Measurements from ENCODE around the gene STK32B. TPM values are rescaled to one million over a fixed set of nuclear protein-coding genes. Genes with fewer than 3 reads are reported as not detected.

Gene STK32B
- total RNA-seq, 2 donors from 2014 or later: 0.52 to 1.4 TPM

- intact Hi-C loops (cut with DNase I): no loop called here
- no peak for DNase-seq
- no peak for ATAC-seq
These were observed 338.6 kb downstream of the STK32B start for GRCh38 chr4:5389756-5390310.

DNA sequence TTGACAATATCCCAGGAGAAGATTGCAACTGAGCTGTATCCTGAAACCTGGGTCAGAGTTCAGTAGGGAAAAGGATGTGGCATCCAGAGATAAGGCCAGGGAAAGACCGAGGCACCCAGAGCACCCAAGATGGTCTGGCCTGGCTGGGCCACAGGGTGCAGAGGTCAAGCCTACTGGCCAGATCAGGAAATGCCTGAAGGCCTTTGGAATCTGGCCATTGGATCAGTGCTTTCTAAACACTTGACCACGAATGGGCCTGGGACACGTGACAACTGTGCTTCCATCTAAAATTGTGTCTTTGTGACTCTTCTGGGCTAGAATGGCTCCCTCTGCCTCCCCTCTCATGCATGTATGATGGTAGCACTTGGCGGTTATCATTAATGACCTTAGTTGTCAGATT is 340.2 kb downstream of the STK32B start:
- ATAC-seq (no peak), DNase-seq (no peak)
- intact Hi-C loops (cut with DNase I): no loop called here

- DNase-seq: no peak
- intact Hi-C loops (cut with DNase I): no loop called here
- ATAC-seq: no peak
These were observed 342.7 kb downstream of the STK32B start for GRCh38 chr4:5393911-5394513.

GRCh38 chr4:5395781-5396180 is 344.5 kb downstream of the STK32B start:
- DNase-seq (no peak), ATAC-seq (no peak)
- intact Hi-C loops (cut with DNase I): no loop called here

- ATAC-seq (no peak), DNase-seq (no peak)
- intact Hi-C loops (cut with DNase I): no loop called here
These were observed 346.8 kb downstream of the STK32B start for GRCh38 chr4:5398056-5398455.

DNA sequence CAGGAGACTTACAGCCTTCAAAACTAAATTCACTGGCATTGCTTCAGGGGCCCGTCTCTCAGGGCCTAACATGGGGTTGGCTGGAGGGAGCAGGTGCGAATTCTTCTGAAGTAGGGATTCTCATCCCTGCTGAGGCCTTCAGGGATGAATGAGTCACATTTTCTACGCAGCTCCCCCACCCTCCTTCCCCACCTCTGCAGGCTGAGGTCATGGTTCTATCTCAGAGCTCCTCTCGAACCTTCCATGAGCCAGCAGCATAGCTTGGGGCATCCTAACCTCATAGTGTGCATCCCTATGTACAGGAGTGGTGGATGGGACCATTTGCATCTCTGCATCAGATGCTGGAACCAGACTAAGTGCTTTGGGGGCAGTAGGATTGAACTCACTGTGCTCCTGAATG is 347.8 kb downstream of the STK32B start:
- no peak for ATAC-seq

DNA sequence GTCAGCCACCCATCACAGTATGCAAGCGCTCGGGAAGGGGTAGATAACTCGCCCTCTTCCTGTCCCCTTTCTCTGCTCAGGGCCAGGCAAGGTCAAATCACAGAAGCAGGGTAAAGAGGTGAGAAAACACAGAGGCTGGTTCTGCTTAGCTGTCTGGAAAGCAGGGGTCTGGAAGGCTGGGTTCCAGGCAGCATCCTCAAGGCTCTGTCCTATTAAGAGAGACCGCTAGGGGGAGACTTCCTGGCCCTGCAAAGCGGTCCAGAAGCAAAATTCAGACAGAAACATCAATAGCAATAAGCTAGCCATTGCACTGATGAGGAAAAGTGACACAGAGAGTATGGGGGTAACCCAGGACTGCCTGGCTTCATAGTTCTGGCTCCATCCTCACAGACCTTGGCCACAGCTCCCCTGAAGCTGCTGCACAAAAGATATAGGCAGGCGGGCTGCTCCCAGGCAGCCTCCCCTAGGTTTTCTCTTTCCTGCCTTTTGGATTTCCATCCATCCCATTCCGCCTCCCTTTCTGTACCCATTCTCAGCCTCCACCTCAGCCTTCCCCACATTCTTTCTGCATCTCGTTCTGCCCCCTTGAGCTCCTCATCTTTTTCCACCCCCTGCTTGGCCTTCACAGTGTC is 348.6 kb downstream of the STK32B start:
- intact Hi-C loops (cut with DNase I): no loop called here
- no peak for ATAC-seq
- no peak for DNase-seq

More for the DNA sequence above, 347.8 kb downstream of the STK32B start:
- intact Hi-C loops (cut with DNase I): no loop called here
- DNase-seq: no peak

- DNase-seq (no peak), ATAC-seq (peak in 1 of 2 donors; percentile 57)
These were observed 352.6 kb downstream of the STK32B start for GRCh38 chr4:5403746-5404497.

GRCh38 chr4:5409237-5409636 is 358.0 kb downstream of the STK32B start:
- intact Hi-C loops (cut with DNase I): no loop called here
- ATAC-seq (no peak), DNase-seq (no peak)

More at GRCh38 chr4:5403746-5404497, 352.6 kb downstream of the STK32B start:
- intact Hi-C loops (cut with DNase I): no loop called here

- ATAC-seq (no peak), DNase-seq (no peak)
- intact Hi-C loops (cut with DNase I): no loop called here
These were observed 358.8 kb downstream of the STK32B start for GRCh38 chr4:5409972-5410618.

DNA sequence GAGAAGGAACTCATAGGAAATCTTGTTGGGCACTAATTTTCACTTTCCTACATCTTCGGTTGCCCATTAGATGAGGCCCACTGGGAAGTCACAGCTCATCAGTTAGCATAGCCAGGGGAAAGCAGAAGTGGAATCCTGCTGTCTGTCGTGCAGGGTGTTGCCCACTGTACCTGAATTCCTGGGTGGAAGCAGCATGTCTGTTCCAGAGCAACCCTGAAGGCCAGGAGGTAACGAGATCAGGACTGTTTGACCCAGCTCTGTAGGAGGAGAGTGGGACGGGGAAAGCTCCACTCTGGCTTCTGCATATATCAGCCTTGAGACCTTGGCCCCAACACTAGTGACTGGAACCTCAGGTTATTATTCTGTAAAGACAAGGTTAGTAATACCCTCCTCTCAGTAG is 361.0 kb downstream of the STK32B start:
- intact Hi-C loops (cut with DNase I): no loop called here
- ATAC-seq (no peak), DNase-seq (no peak)

- intact Hi-C loops (cut with DNase I): no loop called here
- no peak for ATAC-seq
These were observed 361.5 kb downstream of the STK32B start for GRCh38 chr4:5412751-5413150.

GRCh38 chr4:5416637-5417036 is 365.4 kb downstream of the STK32B start:
- no peak for ATAC-seq

More at GRCh38 chr4:5412751-5413150, 361.5 kb downstream of the STK32B start:
- no peak for DNase-seq

DNA sequence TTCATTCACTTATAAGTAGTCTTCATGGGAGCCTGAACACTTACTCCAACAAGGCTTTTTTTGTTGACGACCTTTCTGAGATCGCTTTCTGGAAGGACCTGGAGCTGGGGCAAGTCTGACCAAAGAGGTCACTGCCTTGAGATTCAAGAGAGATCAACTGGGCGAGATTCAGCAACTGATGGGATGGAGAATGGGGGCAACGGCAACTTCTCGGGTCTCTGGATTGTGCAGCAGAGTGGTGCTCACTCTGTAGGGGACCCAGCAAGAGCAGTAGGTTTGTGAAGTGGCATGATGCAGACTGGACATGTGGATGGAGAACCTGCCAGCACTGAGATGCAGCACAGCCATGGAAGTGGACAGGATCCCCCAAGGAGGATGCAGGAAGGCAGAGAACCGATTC is 369.0 kb downstream of the STK32B start:
- DNase-seq (no peak), ATAC-seq (no peak)
- intact Hi-C loops (cut with DNase I): no loop called here

More at GRCh38 chr4:5416637-5417036, 365.4 kb downstream of the STK32B start:
- DNase-seq: no peak
- intact Hi-C loops (cut with DNase I): no loop called here

DNA sequence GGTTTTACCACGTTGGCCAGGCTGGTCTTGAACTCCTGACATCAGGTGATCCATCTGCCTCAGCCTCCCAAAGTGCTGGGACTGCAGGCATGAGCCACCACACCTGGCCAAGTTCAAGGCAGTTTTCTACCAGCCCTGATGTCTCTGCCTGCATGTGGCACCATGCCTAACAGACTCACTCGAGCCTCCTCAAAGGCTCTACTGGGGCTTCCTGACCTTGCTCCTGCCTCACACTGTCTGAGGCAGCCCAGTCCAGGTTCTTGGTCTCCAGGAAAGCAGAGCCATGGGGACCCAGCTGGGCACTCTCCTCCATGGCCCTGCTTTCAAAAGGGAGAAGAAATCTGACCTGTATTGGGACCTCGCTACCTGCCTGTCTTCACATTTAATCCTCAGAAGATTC is 370.1 kb downstream of the STK32B start:
- ATAC-seq: no peak
- intact Hi-C loops (cut with DNase I): no loop called here
- DNase-seq: no peak

DNA sequence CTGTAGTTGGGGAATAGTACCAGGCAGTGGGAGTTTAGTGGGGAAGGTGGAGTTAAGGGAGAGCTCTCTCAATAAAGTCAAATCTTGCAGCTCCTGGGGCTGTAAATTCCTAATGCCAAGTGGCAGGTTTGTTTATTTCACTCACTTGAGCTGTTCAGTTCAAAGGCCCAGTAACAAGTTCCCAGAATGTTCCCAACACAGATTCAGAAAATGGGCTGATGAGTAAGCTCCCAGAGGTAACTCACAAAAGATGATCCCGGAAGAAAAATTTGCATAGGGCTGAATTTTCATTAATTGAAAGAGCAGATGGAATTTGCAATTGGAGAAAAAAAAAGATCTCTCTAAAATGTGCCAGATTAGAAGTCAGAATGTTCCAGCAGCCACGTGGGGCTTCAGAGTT is 370.9 kb downstream of the STK32B start:
- intact Hi-C loops (cut with DNase I): no loop called here
- DNase-seq (no peak), ATAC-seq (no peak)

- ATAC-seq: no peak
These were observed 372.4 kb downstream of the STK32B start for GRCh38 chr4:5423670-5424069.

GRCh38 chr4:5424211-5424610 is 372.9 kb downstream of the STK32B start:
- DNase-seq (no peak), ATAC-seq (no peak)
- intact Hi-C loops (cut with DNase I): no loop called here

More at GRCh38 chr4:5423670-5424069, 372.4 kb downstream of the STK32B start:
- DNase-seq: no peak
- intact Hi-C loops (cut with DNase I): no loop called here

GRCh38 chr4:5424901-5425300 is 373.6 kb downstream of the STK32B start:
- DNase-seq: no peak
- intact Hi-C loops (cut with DNase I): no loop called here
- no peak for ATAC-seq

DNA sequence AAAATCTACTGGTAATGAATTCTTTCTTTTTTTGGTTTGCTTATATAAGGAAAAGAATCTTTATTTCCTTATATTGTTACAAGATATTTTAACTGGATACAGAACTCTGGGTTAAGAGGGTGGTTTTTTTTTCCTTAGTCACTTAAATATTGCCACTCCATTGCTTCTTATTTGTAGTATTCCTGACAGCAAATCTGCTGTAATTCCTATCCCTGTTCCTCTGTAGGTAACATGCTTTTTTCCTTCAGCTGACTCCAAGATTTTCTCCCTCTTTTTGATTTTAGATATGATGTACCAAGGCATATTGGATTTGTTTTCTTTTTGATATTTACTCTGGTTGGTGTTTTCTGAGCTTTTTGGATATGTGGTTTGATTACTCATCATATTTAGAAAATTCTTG is 378.5 kb downstream of the STK32B start:
- no peak for DNase-seq
- intact Hi-C loops (cut with DNase I): no loop called here
- ATAC-seq: no peak
